RWPE2 (cell line): ENCODE results near the gene PIAS3.

Source experiments
- ATAC-seq: fragments of 200-7000 bp; cut with Tn5 transposase; 3 replicates; pipeline ENCODE4 v1.9.1; 2021; ENCODE audit warnings: low read depth
- DNase-seq: peaks from one replicate; pipeline ENCODE4 v3.0.0-alpha.2; 2020; ENCODE audit warnings: low spot score
- H3K27ac ChIP-seq: fragments of 450-650 bp; 2 replicates; pipeline ENCODE4 v1.5.1; 2017; ENCODE audit warnings: mild to moderate bottlenecking; ENCODE audit not compliant: poor library complexity, severe bottlenecking
- H3K27me3 ChIP-seq: fragments of 250-450 bp; sonication (Bioruptor Pico); 2 replicates; pipeline ENCODE4 v1.5.1; 2021; ENCODE audit warnings: mild to moderate bottlenecking, moderate library complexity; ENCODE audit not compliant: insufficient read depth, poor library complexity, severe bottlenecking
- H3K36me3 ChIP-seq: fragments of 250-450 bp; sonication (Bioruptor Pico); 2 replicates; pipeline ENCODE4 v1.5.1; 2020; ENCODE audit warnings: low read depth, mild to moderate bottlenecking, moderate library complexity
- H3K4me1 ChIP-seq: fragments of 250-450 bp; sonication (Bioruptor Pico); 2 replicates; pipeline ENCODE4 v1.5.1; 2021; ENCODE audit warnings: mild to moderate bottlenecking, moderate library complexity; ENCODE audit not compliant: insufficient read depth, poor library complexity, severe bottlenecking
- H3K4me3 ChIP-seq: fragments of 250-450 bp; sonication (Bioruptor Pico); 2 replicates; pipeline ENCODE4 v1.5.1; 2021; ENCODE audit warnings: mild to moderate bottlenecking, moderate library complexity; ENCODE audit not compliant: severe bottlenecking
- H3K9me3 ChIP-seq: fragments of 250-450 bp; sonication (Bioruptor Pico); 2 replicates; pipeline ENCODE4 v1.5.1; 2021; ENCODE audit warnings: mild to moderate bottlenecking, moderate library complexity; ENCODE audit not compliant: severe bottlenecking
- CTCF ChIP-seq: fragments of 450-650 bp; IDR thresholded peaks from one replicate; pipeline ENCODE4 v1.5.1; 2017; ENCODE audit warnings: mild to moderate bottlenecking, moderate library complexity; ENCODE audit not compliant: poor library complexity, severe bottlenecking

Gene PIAS3

DNA sequence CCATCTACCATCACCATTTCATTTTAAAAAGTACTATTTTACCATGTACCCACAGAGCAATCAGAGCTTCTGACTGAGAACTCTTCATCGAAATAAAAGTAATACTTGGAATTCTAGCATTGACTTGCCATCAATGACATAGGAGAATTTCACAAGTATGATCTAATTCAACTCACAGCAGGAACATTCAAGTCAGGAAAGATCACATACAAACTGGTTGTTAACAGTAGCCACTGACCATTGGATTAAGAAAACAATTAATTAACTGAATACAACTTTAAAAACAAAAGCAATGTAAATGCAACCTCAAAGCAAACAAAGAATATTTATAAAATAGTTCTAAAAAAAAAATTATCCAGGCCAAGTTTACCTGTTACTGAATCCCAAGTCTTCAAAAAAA, 53.8 kb downstream of the PIAS3 start:
- Histone ChIP-seq H3K4me1 (peaks cover 5% of the 10 kb centered on the region), H3K27ac (no peak overlapping the region), H3K27me3 (no peaks in the 10 kb centered on the region), H3K9me3 (no peaks in the 10 kb centered on the region), H3K4me3 (no peak overlapping the region), H3K36me3 (peaks cover 5% of the 10 kb centered on the region; the same call in 1 of the 2 replicates)
- DNase-seq: no peak
- ATAC-seq: no peak
- TF ChIP-seq CTCF: no peak

DNA sequence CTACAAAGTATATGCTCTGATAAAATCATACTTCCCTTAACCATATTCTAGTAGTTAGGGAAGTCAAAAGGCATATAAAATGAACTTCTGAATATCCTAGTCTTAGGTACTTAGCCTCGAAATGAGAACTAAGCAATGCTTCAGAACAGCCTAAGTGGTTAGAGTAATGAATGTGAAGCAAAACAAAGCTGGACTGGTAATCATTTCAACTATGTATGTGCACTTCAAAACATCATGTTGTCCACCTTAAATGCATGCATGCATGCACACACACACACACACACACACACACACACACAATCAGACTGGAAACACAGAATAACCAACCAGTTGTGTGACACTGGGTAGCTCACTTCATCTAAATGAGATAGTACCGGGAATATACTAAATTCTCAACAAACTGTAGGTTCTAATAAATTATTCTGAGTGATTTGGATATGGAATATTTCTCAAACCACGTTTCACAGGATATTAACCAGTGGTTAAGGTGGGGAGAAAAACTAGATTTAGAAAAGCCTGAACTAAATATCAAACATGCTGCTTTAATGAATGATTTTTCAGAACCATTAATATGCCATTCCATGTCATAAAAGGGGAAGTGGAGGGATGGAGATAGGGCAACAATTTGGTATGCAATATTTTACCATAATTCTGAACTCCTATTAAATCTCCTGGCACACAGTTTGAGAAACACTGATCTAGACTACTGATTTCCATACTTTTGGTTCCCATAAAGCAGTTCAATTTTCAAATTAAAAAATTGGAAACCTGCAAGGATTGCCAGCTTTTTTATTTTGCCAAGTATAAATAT, 54.4 kb downstream of the PIAS3 start:
- no peak overlapping the region for H3K4me3 ChIP-seq
- no peaks in the 10 kb centered on the region for H3K27me3 ChIP-seq
- ATAC-seq (no peak), DNase-seq (no peak)
- H3K9me3 ChIP-seq: no peaks in the 10 kb centered on the region
- H3K27ac ChIP-seq: no peak overlapping the region
- H3K36me3 ChIP-seq: peaks cover 5% of the 10 kb centered on the region; the same call in 1 of the 2 replicates
- peaks cover 5% of the 10 kb centered on the region for H3K4me1 ChIP-seq
- no peak for TF ChIP-seq CTCF

GRCh38 chr1:145799806-145800205, 59.1 kb downstream of the PIAS3 start:
- ATAC-seq (no peak), DNase-seq (no peak)
- TF ChIP-seq CTCF: no peak

More at GRCh38 chr1:145799806-145800205, 59.1 kb downstream of the PIAS3 start:
- Histone ChIP-seq H3K27ac (no peak overlapping the region), H3K4me1 (peaks cover 5% of the 10 kb centered on the region), H3K27me3 (no peaks in the 10 kb centered on the region), H3K36me3 (no peaks in the 10 kb centered on the region; the same call in 1 of the 2 replicates), H3K4me3 (no peak overlapping the region), H3K9me3 (peaks cover 3% of the 10 kb centered on the region)
